H1 (cell line): ENCODE results near the gene PLCB1. TPM values are rescaled to one million over a fixed set of nuclear protein-coding genes. Genes with fewer than 3 reads are reported as not detected.

Experiments
- CTCF ChIA-PET: fragments of 300-600 bp; sonication (Branson Sonifier 250); formaldehyde crosslinking; loops from one replicate; lab custom pipeline; 2021; ENCODE audit not compliant: partially characterized antibody; lab: Charles Lee
- POLR2A ChIA-PET: fragments of 300-600 bp; sonication (Branson Sonifier 250); formaldehyde crosslinking; loops from one replicate; lab custom pipeline; 2021; ENCODE audit warnings: inconsistent platforms; ENCODE audit not compliant: partially characterized antibody; lab: Charles Lee
- DNase-seq, 2 experiments: peaks; one replicate each; pipeline versions ENCODE4 v3.0.0 to v3.0.0-alpha.2; 2010 to 2022; ENCODE audit warnings: low spot score in 2 of 2, low read depth in 1 of 2, mixed read lengths in 1 of 2
- FAIRE-seq: peaks from 2 replicates; lab custom pipeline; 2011; peaks lifted over from hg19 to GRCh38; lab: Jason Lieb, UNC
- H2AFZ ChIP-seq: 2 replicates; pipeline ENCODE4 v1.8.1; 2012; ENCODE audit warnings: low read length, inconsistent platforms
- H2AK5ac ChIP-seq: 2 replicates; pipeline ENCODE4 v1.6.1; 2013; ENCODE audit warnings: low read depth, low read length
- H2BK120ac ChIP-seq: replicated peaks from 2 replicates; pipeline ENCODE3; 2013; ENCODE audit warnings: low read depth, low read length, inconsistent platforms
- H2BK12ac ChIP-seq: 2 replicates; pipeline ENCODE4 v1.6.1; 2013; ENCODE audit warnings: low read depth, low read length
- H2BK15ac ChIP-seq: 2 replicates; pipeline ENCODE4 v1.6.1; 2013; ENCODE audit warnings: low read length
- H2BK20ac ChIP-seq: 2 replicates; pipeline ENCODE4 v1.6.1; 2013; ENCODE audit warnings: low read length
- H2BK5ac ChIP-seq: 2 replicates; pipeline ENCODE4 v1.6.1; 2013; ENCODE audit warnings: low read depth, low read length
- H3K14ac ChIP-seq: 2 replicates; pipeline ENCODE4 v1.6.1; 2013; ENCODE audit warnings: inconsistent platforms; ENCODE audit not compliant: insufficient read length
- H3K18ac ChIP-seq: 2 replicates; pipeline ENCODE4 v1.6.1; 2013; ENCODE audit warnings: low read length; ENCODE audit errors: extremely low read depth
- H3K23ac ChIP-seq: 2 replicates; pipeline ENCODE4 v1.6.1; 2013; ENCODE audit warnings: inconsistent platforms; ENCODE audit not compliant: insufficient read length
- H3K23me2 ChIP-seq: 2 replicates; pipeline ENCODE4 v1.6.1; 2013; ENCODE audit warnings: low read depth, low read length
- H3K27ac ChIP-seq: 2 replicates; pipeline ENCODE4 v1.6.1; 2011; ENCODE audit warnings: low read depth, low read length, inconsistent platforms
- H3K27me3 ChIP-seq, 4 experiments: replicated peaks in 1 of 4; 1 replicate in 1 of 4; 2 replicates in 3 of 4; pipeline versions ENCODE4 v1.6.1 to v1.8.1; 2011 to 2013; ENCODE audit warnings: low read length in 3 of 4, mild to moderate bottlenecking in 3 of 4, inconsistent platforms in 2 of 4, mixed read lengths in 2 of 4, moderate library complexity in 1 of 4; ENCODE audit not compliant: control insufficient read depth in 3 of 4, insufficient read depth in 3 of 4; ENCODE audit errors: extremely low read depth in 1 of 4
- H3K36me3 ChIP-seq, 4 experiments: 2 replicates each; pipeline versions ENCODE4 v1.6.1 to v1.8.1; 2011 to 2013; ENCODE audit warnings: mild to moderate bottlenecking in 4 of 4, low read length in 3 of 4, moderate library complexity in 2 of 4, control low read depth in 1 of 4, inconsistent platforms in 1 of 4; ENCODE audit not compliant: insufficient read depth in 4 of 4, control insufficient read depth in 2 of 4
- H3K4ac ChIP-seq: replicated peaks from 2 replicates; pipeline ENCODE3; 2013; ENCODE audit warnings: low read length, low read depth, mixed read lengths, inconsistent platforms; ENCODE audit not compliant: insufficient read length
- H3K4me1 ChIP-seq, 4 experiments: replicated peaks in 1 of 4; 1 replicate in 1 of 4; 2 replicates in 3 of 4; pipeline versions ENCODE4 v1.6.1 to v1.8.1; 2011 to 2013; ENCODE audit warnings: low read length in 3 of 4, inconsistent platforms in 2 of 4, mixed read lengths in 1 of 4; ENCODE audit not compliant: insufficient read depth in 4 of 4, control insufficient read depth in 3 of 4
- H3K4me2 ChIP-seq, 2 experiments: 2 replicates each; pipeline versions ENCODE4 v1.6.1 to v1.8.1; 2011 to 2013; ENCODE audit warnings: low read depth in 2 of 2, low read length in 2 of 2, control low read depth in 1 of 2, inconsistent platforms in 1 of 2, mild to moderate bottlenecking in 1 of 2; ENCODE audit not compliant: insufficient read depth in 1 of 2
- H3K4me3 ChIP-seq, 4 experiments: fragments of 200-600, 300-600 bp in 1 of 4; sonication (generic), shearing (Covaris generic), sonication (Bioruptor Twin) in 1 of 4; 2 replicates each; pipeline versions ENCODE4 v1.5.1 to v1.8.1; 2011 to 2016; ENCODE audit warnings: low read length in 4 of 4, low read depth in 3 of 4, control low read depth in 2 of 4, inconsistent platforms in 2 of 4, mild to moderate bottlenecking in 2 of 4, mixed read lengths in 1 of 4, moderate library complexity in 1 of 4; ENCODE audit not compliant: insufficient read depth in 2 of 4; ENCODE audit errors: extremely low read depth in 1 of 4
- H3K56ac ChIP-seq: replicated peaks from 2 replicates; pipeline ENCODE3; 2013; ENCODE audit warnings: low read depth, mild to moderate bottlenecking, mixed read lengths, low read length, inconsistent platforms; ENCODE audit not compliant: insufficient read length
- H3K79me1 ChIP-seq: 2 replicates; pipeline ENCODE4 v1.6.1; 2013; ENCODE audit warnings: low read depth, low read length, control low read depth
- H3K79me2 ChIP-seq, 2 experiments: 2 replicates each; pipeline versions ENCODE4 v1.6.1 to v1.8.1; 2012 to 2013; ENCODE audit warnings: low read length in 2 of 2, mild to moderate bottlenecking in 2 of 2, inconsistent platforms in 1 of 2; ENCODE audit not compliant: insufficient read depth in 2 of 2, control insufficient read depth in 1 of 2
- H3K9ac ChIP-seq, 4 experiments: replicated peaks in 1 of 4; 1 replicate in 1 of 4; 2 replicates in 3 of 4; pipeline versions ENCODE4 v1.6.1 to v1.8.1; 2011 to 2013; ENCODE audit warnings: low read depth in 3 of 4, low read length in 3 of 4, control low read depth in 2 of 4, mild to moderate bottlenecking in 2 of 4, moderate library complexity in 2 of 4, inconsistent platforms in 1 of 4; ENCODE audit errors: extremely low read depth in 1 of 4
- H3K9me3 ChIP-seq, 2 experiments: 2 replicates each; pipeline versions ENCODE4 v1.6.1 to v1.8.1; 2012 to 2013; ENCODE audit warnings: mild to moderate bottlenecking in 2 of 2, moderate library complexity in 2 of 2, control low read depth in 1 of 2, inconsistent platforms in 1 of 2, low read depth in 1 of 2, low read length in 1 of 2, mixed read lengths in 1 of 2; ENCODE audit not compliant: insufficient read depth in 2 of 2
- H4K20me1 ChIP-seq, 2 experiments: replicated peaks in 1 of 2; 2 replicates each; pipeline versions ENCODE3 to v1.8.1; 2011 to 2013; ENCODE audit warnings: inconsistent platforms in 2 of 2, low read length in 2 of 2, mild to moderate bottlenecking in 1 of 2; ENCODE audit not compliant: insufficient read depth in 2 of 2, control insufficient read depth in 1 of 2
- H4K5ac ChIP-seq: 2 replicates; pipeline ENCODE4 v1.6.1; 2013; ENCODE audit warnings: low read length, low read depth, mixed read lengths, inconsistent platforms; ENCODE audit not compliant: insufficient read length
- H4K8ac ChIP-seq: 2 replicates; pipeline ENCODE4 v1.8.0; 2013; ENCODE audit warnings: mild to moderate bottlenecking, moderate library complexity, low read length, inconsistent platforms; ENCODE audit not compliant: insufficient read depth; ENCODE audit errors: extremely low read depth
- H4K91ac ChIP-seq: replicated peaks from 2 replicates; pipeline ENCODE3; 2013; ENCODE audit warnings: low read length, mixed read lengths, inconsistent platforms; ENCODE audit not compliant: insufficient read length
- CBX5 ChIP-seq: fragments of 300-800, 300-1000 bp; sonication (generic); IDR thresholded peaks from 2 replicates; pipeline ENCODE4 v1.7.1; 2016; ENCODE audit warnings: antibody characterized with exemption, low read length, low read depth
- FOSL1 ChIP-seq: IDR thresholded peaks from 2 replicates; pipeline ENCODE4 v1.6.1; 2011; ENCODE audit warnings: mild to moderate bottlenecking, low read depth, low read length, moderate library complexity; ENCODE audit not compliant: insufficient read depth
- KDM5A ChIP-seq: fragments of 200-600 bp; IDR thresholded peaks from 2 replicates; pipeline ENCODE4 v1.7.1; 2012; ENCODE audit warnings: mild to moderate bottlenecking, low read length, inconsistent platforms, mixed read lengths
- TBP ChIP-seq: IDR thresholded peaks from 2 replicates; pipeline ENCODE4 v1.6.1; 2011; ENCODE audit warnings: low read depth, low read length, improper control_type of control experiment
- TCF12 ChIP-seq: IDR thresholded peaks from 2 replicates; pipeline ENCODE4 v1.6.1; 2011; ENCODE audit warnings: low read depth, mild to moderate bottlenecking, low read length
- ZNF274 ChIP-seq: IDR thresholded peaks from 2 replicates; pipeline ENCODE4 v1.7.0; 2012; ENCODE audit warnings: low read length, borderline replicate concordance; ENCODE audit errors: extremely low read depth
- polyA plus RNA-seq, 7 experiments: library from polyadenylated mRNA; depleted of rRNA in 3 of 7; stranded (reverse) in 5 of 7; unstranded in 2 of 7; fragments of >200 nt in 5 of 7; fragments of 200-250 nt in 2 of 7; gene quantifications; 1 replicate in 5 of 7; 2 replicates in 1 of 7; 4 replicates in 1 of 7; pipeline versions ENCODE4 v1.2.1 to v1.2.3, GENCODE V29; 2011 to 2013; ENCODE audit warnings: missing spikeins in 2 of 7, mixed read lengths in 2 of 7
- total RNA-seq: library from RNA; stranded (reverse); fragmentation: NEBNext Ultra II Directional; extraction: Animal tissue kit (Norgen Biotek cat#: 25700); gene quantifications from 2 replicates; pipeline ENCODE4 v1.2.1, GENCODE V29; 2021

Gene PLCB1
- total and polyA plus RNA-seq, 2 of the 8 experiments (the other 6 are each of a cell fraction or from before 2014, with no cell fraction given) = 2.6 to 9.1 TPM

- Histone ChIP-seq H2BK15ac (no peak overlapping the region), H3K56ac (no peak overlapping the region), H3K4ac (no peak overlapping the region), H3K23ac (no peak overlapping the region), H2BK20ac (no peak overlapping the region), H3K23me2 (no peaks in the 10 kb centered on the region), H3K27ac (no peak overlapping the region), H3K36me3 (no peaks in the 10 kb centered on the region), H2BK5ac (no peak overlapping the region), H3K4me1 (no peaks in the 10 kb centered on the region), H3K18ac (no peak overlapping the region), H3K27me3 (no peaks in the 10 kb centered on the region), H4K20me1 (no peaks in the 10 kb centered on the region), H2BK120ac (no peak overlapping the region), H3K79me1 (no peaks in the 10 kb centered on the region), H3K79me2 (no peaks in the 10 kb centered on the region), H4K5ac (no peak overlapping the region), H3K9ac (no peak overlapping the region), H2AFZ (no peak overlapping the region), H4K91ac (no peak overlapping the region), H2AK5ac (no peak overlapping the region), H3K4me3 (no peak overlapping the region), H4K8ac (no peak overlapping the region), H3K4me2 (no peak overlapping the region), H3K9me3 (no peaks in the 10 kb centered on the region), H2BK12ac (no peak overlapping the region), H3K14ac (no peak overlapping the region)
- FAIRE-seq (no peak), DNase-seq (no peak)
- TF ChIP-seq CBX5 = no peak
- TF ChIP-seq ZNF274 = no peak
- no peak for TF ChIP-seq FOSL1
- TF ChIP-seq TBP = no peak
- TF ChIP-seq TCF12 = no peak
- TF ChIP-seq KDM5A = no peak
- ChIA-PET POLR2A (no interaction called here), CTCF (no interaction called here)
These were observed 378.7 kb downstream of the PLCB1 start for GRCh38 chr20:8510808-8511207.
